K562 (cell line): ENCODE measurements around the gene IL17REL. TPM values are rescaled to one million over a fixed set of nuclear protein-coding genes. Genes with fewer than 3 reads are reported as not detected.

Experiments
- BHLHE40 ChIP-seq: IDR thresholded peaks from 2 replicates; pipeline ENCODE4 v1.6.1; 2011; ENCODE audit warnings: low read length, improper control_type of control experiment
- FOXJ2 ChIP-seq: fragments of 200-800 bp; sonication (Bioruptor generic); IDR thresholded peaks from 2 replicates; pipeline ENCODE4 v1.6.1; 2016; ENCODE audit warnings: missing genetic modification characterization, missing compliant biosample characterization
- GABPA ChIP-seq: fragments of 200-800 bp; sonication (Bioruptor generic); conservative IDR thresholded peaks from 2 replicates; pipeline ENCODE4 v1.6.1; 2016; ENCODE audit warnings: low read depth, missing genetic modification characterization, missing compliant biosample characterization
- MYC ChIP-seq, 2 experiments: fragments of 250-450 bp in 1 of 2; sonication (Bioruptor Pico) in 1 of 2; IDR thresholded peaks; 2 replicates each; pipeline versions ENCODE4 v1.5.1 to v1.6.1; 2012 to 2021; ENCODE audit warnings: low read depth in 2 of 2, borderline replicate concordance in 1 of 2, improper control_type of control experiment in 1 of 2, low read length in 1 of 2, mild to moderate bottlenecking in 1 of 2, moderate library complexity in 1 of 2
- PHB ChIP-seq: fragments of 250-450 bp; sonication (Bioruptor Pico); IDR thresholded peaks from 2 replicates; pipeline ENCODE4 v1.5.0; 2021
- POLR2AphosphoS2 ChIP-seq: IDR thresholded peaks from 2 replicates; pipeline ENCODE4 v1.6.1; 2012; ENCODE audit warnings: low read length, improper control_type of control experiment
- TBL1XR1 ChIP-seq, 2 experiments: IDR thresholded peaks; 2 replicates each; pipeline ENCODE4 v1.6.1; 2012; ENCODE audit warnings: improper control_type of control experiment in 2 of 2, low read length in 2 of 2, mild to moderate bottlenecking in 1 of 2
- TEAD1 ChIP-seq, 2 experiments: fragments of 450-650 bp in 1 of 2; sonication (generic) in 1 of 2; formaldehyde crosslinking; IDR thresholded peaks; 2 replicates each; pipeline versions ENCODE4 v1.4.0 to v1.8.0; 2020 to 2022; ENCODE audit warnings: mild to moderate bottlenecking in 2 of 2, missing genetic modification reagents in 1 of 2
- THRA ChIP-seq: fragments of 450-650 bp; IDR thresholded peaks from 2 replicates; pipeline ENCODE4 v1.6.1; 2017; ENCODE audit warnings: mild to moderate bottlenecking, moderate library complexity
- ZNF280A ChIP-seq: fragments of 450-650 bp; IDR thresholded peaks from 2 replicates; pipeline ENCODE4 v1.6.1; 2018; ENCODE audit warnings: mild to moderate bottlenecking, low read depth; ENCODE audit not compliant: partially characterized antibody
- ZNF280B ChIP-seq: fragments of 250-450 bp; sonication (Bioruptor Pico); IDR thresholded peaks from 2 replicates; pipeline ENCODE4 v1.5.1; 2021; ENCODE audit warnings: mild to moderate bottlenecking
- ZNF717 ChIP-seq: fragments of 250-450 bp; sonication (Bioruptor Pico); IDR thresholded peaks from 2 replicates; pipeline ENCODE4 v1.5.0; 2021
- polyA plus RNA-seq, 8 experiments: library from polyadenylated mRNA; depleted of rRNA in 4 of 8; stranded (reverse) in 5 of 8; unstranded in 3 of 8; fragments of >200 nt; fragmentation: Nextera tagmentation in 2 of 8; fragmentation: Illumina TruSeq in 1 of 8; extraction: Ambion mirVana in 2 of 8; extraction: Trizol in 1 of 8; gene quantifications; 2 replicates each; pipeline versions ENCODE4 v1.2.1 to v1.2.3, GENCODE V29; 2011 to 2014; ENCODE audit warnings: inconsistent platforms in 1 of 8, missing spikeins in 1 of 8
- total RNA-seq, 7 experiments: library from RNA; depleted of rRNA in 6 of 7; stranded (reverse); fragments of >200 nt in 6 of 7; fragmentation: Illumina TruSeq in 2 of 7; extraction: Trizol in 2 of 7; gene quantifications; 2 replicates each; pipeline versions ENCODE4 v1.2.1 to v1.2.3, GENCODE V29; 2011 to 2021; ENCODE audit warnings: low replicate concordance in 1 of 7
- TF ChIP-seq, protein P1 (sequence below): fragments of 250-450 bp; sonication (Bioruptor Pico); IDR thresholded peaks from 2 replicates; pipeline ENCODE4 v1.4.0; 2020; ENCODE audit warnings: mild to moderate bottlenecking
- TF ChIP-seq, protein P2 (sequence below): fragments of 250-450 bp; sonication (Bioruptor Pico); IDR thresholded peaks from 2 replicates; pipeline ENCODE4 v1.8.0; 2021; ENCODE audit warnings: borderline replicate concordance, mild to moderate bottlenecking, moderate library complexity; ENCODE audit not compliant: poor library complexity, severe bottlenecking
- TF ChIP-seq, protein P3 (sequence below), 2 experiments: IDR thresholded peaks in 1 of 2; conservative IDR thresholded peaks in 1 of 2; 2 replicates each; pipeline ENCODE4 v1.6.1; 2016; ENCODE audit warnings: low read depth in 2 of 2, mild to moderate bottlenecking in 1 of 2, missing compliant biosample characterization in 1 of 2, missing genetic modification characterization in 1 of 2, moderate library complexity in 1 of 2

Gene IL17REL
- total and polyA plus RNA-seq, 9 of the 15 experiments (the other 6 are each of a cell fraction or from before 2014, with no cell fraction given) = 0.05 to 0.42 (median 0.11) TPM; not detected in 4

GRCh38 chr22:49971232-49972162 lies 41.1 kb downstream of the IL17REL start (continued):
- TF ChIP-seq, protein P1, sequence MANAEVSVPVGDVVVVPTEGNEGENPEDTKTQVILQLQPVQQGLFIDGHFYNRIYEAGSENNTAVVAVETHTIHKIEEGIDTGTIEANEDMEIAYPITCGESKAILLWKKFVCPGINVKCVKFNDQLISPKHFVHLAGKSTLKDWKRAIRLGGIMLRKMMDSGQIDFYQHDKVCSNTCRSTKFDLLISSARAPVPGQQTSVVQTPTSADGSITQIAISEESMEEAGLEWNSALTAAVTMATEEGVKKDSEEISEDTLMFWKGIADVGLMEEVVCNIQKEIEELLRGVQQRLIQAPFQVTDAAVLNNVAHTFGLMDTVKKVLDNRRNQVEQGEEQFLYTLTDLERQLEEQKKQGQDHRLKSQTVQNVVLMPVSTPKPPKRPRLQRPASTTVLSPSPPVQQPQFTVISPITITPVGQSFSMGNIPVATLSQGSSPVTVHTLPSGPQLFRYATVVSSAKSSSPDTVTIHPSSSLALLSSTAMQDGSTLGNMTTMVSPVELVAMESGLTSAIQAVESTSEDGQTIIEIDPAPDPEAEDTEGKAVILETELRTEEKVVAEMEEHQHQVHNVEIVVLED (CRISPR knock-in tag) = peak; percentile 46; the same call in 1 of the 2 replicates
- TF ChIP-seq TEAD1 (CRISPR knock-in tag; IDR thresholded peaks at IDR 0.05) = peak in 1 of 2 experiments; percentile 15; a peak in 1 of 4 replicates
- no peak for TF ChIP-seq POLR2AphosphoS2
- TF ChIP-seq TBL1XR1 (IDR thresholded peaks at IDR 0.05; ENCODE audit: low read length in 2 of 2) = no peak
- no peak for TF ChIP-seq BHLHE40
- 0 out of 2 replicates have a peak, but pooled peaks have one; percentile 2 for TF ChIP-seq MYC (IDR thresholded peaks at IDR 0.05; ENCODE audit: low read depth, low read length)
- no peak for TF ChIP-seq MYC (CRISPR knock-in tag; IDR thresholded peaks at IDR 0.05; ENCODE audit: borderline replicate concordance, low read depth)
- TF ChIP-seq ZNF280B = no peak
- no peak for TF ChIP-seq ZNF717
- TF ChIP-seq PHB (CRISPR knock-in tag) = no peak
- TF ChIP-seq THRA = no peak
- TF ChIP-seq ZNF280A = no peak
- TF ChIP-seq GABPA = peak; percentile 31; the same call in 1 of the 2 replicates
- TF ChIP-seq, protein P2, sequence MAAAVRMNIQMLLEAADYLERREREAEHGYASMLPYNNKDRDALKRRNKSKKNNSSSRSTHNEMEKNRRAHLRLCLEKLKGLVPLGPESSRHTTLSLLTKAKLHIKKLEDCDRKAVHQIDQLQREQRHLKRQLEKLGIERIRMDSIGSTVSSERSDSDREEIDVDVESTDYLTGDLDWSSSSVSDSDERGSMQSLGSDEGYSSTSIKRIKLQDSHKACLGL = no peak
- TF ChIP-seq, protein P3, sequence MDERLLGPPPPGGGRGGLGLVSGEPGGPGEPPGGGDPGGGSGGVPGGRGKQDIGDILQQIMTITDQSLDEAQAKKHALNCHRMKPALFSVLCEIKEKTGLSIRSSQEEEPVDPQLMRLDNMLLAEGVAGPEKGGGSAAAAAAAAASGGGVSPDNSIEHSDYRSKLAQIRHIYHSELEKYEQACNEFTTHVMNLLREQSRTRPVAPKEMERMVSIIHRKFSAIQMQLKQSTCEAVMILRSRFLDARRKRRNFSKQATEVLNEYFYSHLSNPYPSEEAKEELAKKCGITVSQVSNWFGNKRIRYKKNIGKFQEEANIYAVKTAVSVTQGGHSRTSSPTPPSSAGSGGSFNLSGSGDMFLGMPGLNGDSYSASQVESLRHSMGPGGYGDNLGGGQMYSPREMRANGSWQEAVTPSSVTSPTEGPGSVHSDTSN (CRISPR knock-in tag; IDR thresholded peaks at IDR 0.05; ENCODE audit: low read depth) = no peak
- TF ChIP-seq, protein P3 (tag; conservative IDR thresholded peaks at IDR 0.05; ENCODE audit: low read depth) = no peak
- TF ChIP-seq FOXJ2 = no peak
